Common myeloid progenitor, CD34-positive (primary cell): ENCODE data around the gene INSYN2B.

Experiments
- CTCF ChIA-PET: fragments of 350-600 bp; sonication (Branson Sonifier 250); formaldehyde crosslinking; loops from one replicate; lab custom pipeline; 2021; ENCODE audit warnings: antibody characterized with exemption; lab: Charles Lee
- POLR2A ChIA-PET: fragments of 350-600 bp; sonication (Branson Sonifier 250); formaldehyde crosslinking; loops from one replicate; lab custom pipeline; 2021; ENCODE audit warnings: antibody characterized with exemption; lab: Charles Lee
- DNase-seq, 3 donors: peaks; one replicate each; pipeline versions ENCODE4 v3.0.0 to v3.0.0-alpha.2; 2013
- H3K27ac ChIP-seq, 2 experiments: 1 replicate in 1 of 2; 2 replicates in 1 of 2; pipeline ENCODE4 v1.7.0; 2013; ENCODE audit warnings: inconsistent platforms in 2 of 2, low read length in 2 of 2, mild to moderate bottlenecking in 2 of 2, low read depth in 1 of 2, moderate library complexity in 1 of 2; ENCODE audit not compliant: severe bottlenecking in 2 of 2, insufficient read depth in 1 of 2, poor library complexity in 1 of 2
- H3K27me3 ChIP-seq, 5 experiments: replicated peaks in 2 of 5; 1 replicate in 3 of 5; 2 replicates in 2 of 5; pipeline versions ENCODE4 v1.6.1 to v1.7.0; 2013; ENCODE audit warnings: low read length in 4 of 5, mild to moderate bottlenecking in 2 of 5, moderate library complexity in 2 of 5, inconsistent platforms in 1 of 5; ENCODE audit not compliant: insufficient read depth in 5 of 5, control insufficient read depth in 4 of 5
- H3K36me3 ChIP-seq, 4 experiments: 1 replicate in 2 of 4; 2 replicates in 2 of 4; pipeline versions ENCODE4 v1.6.1 to v1.7.0; 2013; ENCODE audit warnings: low read length in 3 of 4, control low read depth in 1 of 4, mild to moderate bottlenecking in 1 of 4; ENCODE audit not compliant: control insufficient read depth in 4 of 4, insufficient read depth in 4 of 4
- H3K4me1 ChIP-seq, 4 experiments: 1 replicate in 3 of 4; 2 replicates in 1 of 4; pipeline versions ENCODE4 v1.6.1 to v1.7.1; 2013; ENCODE audit warnings: low read length in 3 of 4, mild to moderate bottlenecking in 3 of 4, control low read depth in 1 of 4, inconsistent platforms in 1 of 4, moderate library complexity in 1 of 4; ENCODE audit not compliant: control insufficient read depth in 4 of 4, insufficient read depth in 4 of 4; ENCODE audit errors: control extremely low read depth in 1 of 4
- H3K4me3 ChIP-seq, 7 experiments: 1 replicate in 4 of 7; 2 replicates in 3 of 7; pipeline versions ENCODE4 v1.5.1 to v1.7.0; 2013; ENCODE audit warnings: mild to moderate bottlenecking in 7 of 7, low read length in 6 of 7, moderate library complexity in 6 of 7, inconsistent platforms in 2 of 7, low read depth in 2 of 7, control low read depth in 1 of 7; ENCODE audit not compliant: insufficient read depth in 4 of 7, control insufficient read depth in 1 of 7; ENCODE audit errors: extremely low read depth in 1 of 7
- H3K9me3 ChIP-seq, 5 experiments: 1 replicate in 4 of 5; 2 replicates in 1 of 5; pipeline versions ENCODE4 v1.6.1 to v1.7.1; 2013; ENCODE audit warnings: low read length in 4 of 5, mild to moderate bottlenecking in 2 of 5, inconsistent platforms in 1 of 5, low read depth in 1 of 5, moderate library complexity in 1 of 5; ENCODE audit not compliant: control insufficient read depth in 4 of 5, insufficient read depth in 2 of 5; ENCODE audit errors: control extremely low read depth in 1 of 5
- WGBS: methylation state at CpG from one replicate; pipeline ENCODE4 v1.1.5; 2013; ENCODE audit not compliant: insufficient coverage; 5-methylcytosine and 5-hydroxymethylcytosine counted together

The INSYN2B gene

GRCh38 chr5:169933127-169933526 lies 47.2 kb downstream of the INSYN2B start:
- H3K27me3 ChIP-seq: no peaks in the 10 kb centered on the region

GRCh38 chr5:169923988-169924387 lies 56.3 kb downstream of the INSYN2B start:
- Histone ChIP-seq H3K36me3 (peaks cover 0 to 24% (median 1%) of the 10 kb centered on the region in 4 experiments), H3K27ac (no peak overlapping the region), H3K27me3 (no peaks in the 10 kb centered on the region), H3K4me3 (no peak overlapping the region), H3K9me3 (no peaks in the 10 kb centered on the region), H3K4me1 (no peaks in the 10 kb centered on the region)
- no CpG with 5 or more reads among the region's 1 CpG for WGBS
- CTCF ChIA-PET: interaction anchor here (0.6 kb wide), 1 partner anchor 1750 kb away, joined by 3 read pairs; no protein-coding TSS in a partner anchor
- POLR2A ChIA-PET: no interaction called here
- DNase-seq: no peak

More at GRCh38 chr5:169933127-169933526, 47.2 kb downstream of the INSYN2B start:
- no peak for DNase-seq
- Histone ChIP-seq H3K36me3 (peaks cover 0 to 41% (median 3%) of the 10 kb centered on the region in 4 experiments), H3K4me3 (no peak overlapping the region), H3K9me3 (no peaks in the 10 kb centered on the region), H3K4me1 (peaks cover 5 to 37% (median 24%) of the 10 kb centered on the region in 4 experiments), H3K27ac (no peak overlapping the region)
- WGBS: no CpG with 5 or more reads among the region's 1 CpG
- ChIA-PET POLR2A (no interaction called here), CTCF (no interaction called here)

GRCh38 chr5:169922474-169922873 lies 57.8 kb downstream of the INSYN2B start:
- DNase-seq: no peak
- Histone ChIP-seq H3K27me3 (no peaks in the 10 kb centered on the region), H3K27ac (no peak overlapping the region), H3K9me3 (no peaks in the 10 kb centered on the region), H3K36me3 (peaks cover 0 to 22% (median 1%) of the 10 kb centered on the region in 4 experiments), H3K4me3 (no peak overlapping the region), H3K4me1 (no peaks in the 10 kb centered on the region)
- no CpG with 5 or more reads among the region's 1 CpG for WGBS
- ChIA-PET CTCF (interaction anchor here (1.0 to 1.2 kb wide), 2 partner anchors 8 to 9 kb away, joined by 3 read pairs; no protein-coding TSS in a partner anchor), POLR2A (no interaction called here)

GRCh38 chr5:169921949-169922348 lies 58.3 kb downstream of the INSYN2B start:
- no peaks in the 10 kb centered on the region for H3K4me1 ChIP-seq
- H3K9me3 ChIP-seq: no peaks in the 10 kb centered on the region
- ChIA-PET POLR2A (interaction anchor here (0.6 kb wide), 1 partner anchor 69 kb away, joined by 3 read pairs; no protein-coding TSS in a partner anchor), CTCF (interaction anchor here (1.0 to 1.2 kb wide), 2 partner anchors 8 to 9 kb away, joined by 3 read pairs; no protein-coding TSS in a partner anchor)
- no peak overlapping the region for H3K27ac ChIP-seq
- DNase-seq: no peak
- H3K4me3 ChIP-seq: no peak overlapping the region
- WGBS: no CpG with 5 or more reads among the region's 1 CpG
- H3K27me3 ChIP-seq: no peaks in the 10 kb centered on the region
- H3K36me3 ChIP-seq: peaks cover 0 to 18% (median 0%) of the 10 kb centered on the region in 4 experiments

GRCh38 chr5:169921384-169921783 lies 58.9 kb downstream of the INSYN2B start:
- CTCF ChIA-PET: no interaction called here
- WGBS: 100% methylated on average over 1 of the region's 3 CpGs
- H3K27me3 ChIP-seq: no peaks in the 10 kb centered on the region

GRCh38 chr5:169920474-169920873 lies 59.8 kb downstream of the INSYN2B start:
- DNase-seq: no peak
- ChIA-PET CTCF (interaction anchor here (1.4 kb wide), 1 partner anchor 15 kb away, joined by 4 read pairs; no protein-coding TSS in a partner anchor), POLR2A (interaction anchor here (0.6 kb wide), 1 partner anchor 8 kb away, joined by 3 read pairs; no protein-coding TSS in a partner anchor)
- Histone ChIP-seq H3K27me3 (no peaks in the 10 kb centered on the region), H3K4me3 (no peak overlapping the region), H3K4me1 (no peaks in the 10 kb centered on the region), H3K27ac (no peak overlapping the region), H3K9me3 (no peaks in the 10 kb centered on the region), H3K36me3 (peaks cover 0 to 14% (median 3%) of the 10 kb centered on the region in 4 experiments)
- WGBS: 100% methylated on average over 2 of the region's 3 CpGs

More at GRCh38 chr5:169921384-169921783, 58.9 kb downstream of the INSYN2B start:
- no peak for DNase-seq
- H3K27ac ChIP-seq: no peak overlapping the region
- no peak overlapping the region for H3K4me3 ChIP-seq
- H3K9me3 ChIP-seq: no peaks in the 10 kb centered on the region
- POLR2A ChIA-PET: interaction anchor here (0.6 kb wide), 1 partner anchor 69 kb away, joined by 3 read pairs; no protein-coding TSS in a partner anchor
- no peaks in the 10 kb centered on the region for H3K4me1 ChIP-seq
- H3K36me3 ChIP-seq: peaks cover 0 to 14% (median 1%) of the 10 kb centered on the region in 4 experiments

GRCh38 chr5:169918228-169918627 lies 62.1 kb downstream of the INSYN2B start:
- ChIA-PET POLR2A (interaction anchor here (0.6 kb wide), 1 partner anchor 185 kb away, joined by 3 read pairs; no protein-coding TSS in a partner anchor), CTCF (interaction anchor here (1.1 to 2.5 kb wide), 2 partner anchors 8 to 13 kb away, joined by 3 to 6 read pairs; no protein-coding TSS in a partner anchor)
- no CpG with 5 or more reads among the region's 2 CpGs for WGBS
- H3K9me3 ChIP-seq: no peaks in the 10 kb centered on the region
- peaks cover 0 to 16% (median 3%) of the 10 kb centered on the region in 4 experiments for H3K36me3 ChIP-seq
- no peak overlapping the region for H3K27ac ChIP-seq
- H3K4me3 ChIP-seq: no peak overlapping the region
- no peaks in the 10 kb centered on the region for H3K4me1 ChIP-seq
- no peaks in the 10 kb centered on the region for H3K27me3 ChIP-seq
- DNase-seq: no peak
